Type B pancreatic cell (in vitro differentiated cells): Measurements from ENCODE around the gene PET100. TPM values are rescaled to one million over a fixed set of nuclear protein-coding genes. Genes with fewer than 3 reads are reported as not detected.
A peak's percentile ranks its signal among the peaks of the same experiment; 100 is the strongest.

Experiments
- DNase-seq: peaks from one replicate; pipeline ENCODE4 v3.0.0; 2021; ENCODE audit warnings: mixed read lengths; ENCODE audit not compliant: unreplicated experiment; ENCODE audit errors: extremely low spot score
- H3K27ac Mint-ChIP-seq: 2 replicates; pipeline ENCODE4 v1.8.0; 2021; ENCODE audit warnings: mild to moderate bottlenecking, mixed read lengths
- H3K27me3 Mint-ChIP-seq: 2 replicates; pipeline ENCODE4 v1.8.0; 2021; ENCODE audit warnings: mixed read lengths
- H3K36me3 Mint-ChIP-seq: 2 replicates; pipeline ENCODE4 v1.8.0; 2021; ENCODE audit warnings: mixed read lengths
- H3K4me1 Mint-ChIP-seq: one replicate; pipeline ENCODE4 v1.8.0; 2021; ENCODE audit warnings: mixed read lengths; ENCODE audit not compliant: unreplicated experiment
- H3K4me3 Mint-ChIP-seq: 2 replicates; pipeline ENCODE4 v1.8.0; 2021; ENCODE audit warnings: mild to moderate bottlenecking, mixed read lengths
- H3K9me3 Mint-ChIP-seq: 2 replicates; pipeline ENCODE4 v1.8.0; 2021; ENCODE audit warnings: mixed read lengths
- total RNA-seq: library from RNA; stranded (reverse); gene quantifications from 2 replicates; pipeline ENCODE4 v1.2.1, GENCODE V29; 2021; ENCODE audit warnings: low replicate concordance
- TF ChIP-seq, protein P1 (sequence below): fragments of 200-600 bp; sonication (generic); conservative IDR thresholded peaks from 2 replicates; pipeline ENCODE4 v1.5.0; 2021; ENCODE audit warnings: antibody characterized with exemption, mild to moderate bottlenecking

The PET100 gene
- total RNA-seq, 1 donor from 2014 or later = 160 TPM

DNA sequence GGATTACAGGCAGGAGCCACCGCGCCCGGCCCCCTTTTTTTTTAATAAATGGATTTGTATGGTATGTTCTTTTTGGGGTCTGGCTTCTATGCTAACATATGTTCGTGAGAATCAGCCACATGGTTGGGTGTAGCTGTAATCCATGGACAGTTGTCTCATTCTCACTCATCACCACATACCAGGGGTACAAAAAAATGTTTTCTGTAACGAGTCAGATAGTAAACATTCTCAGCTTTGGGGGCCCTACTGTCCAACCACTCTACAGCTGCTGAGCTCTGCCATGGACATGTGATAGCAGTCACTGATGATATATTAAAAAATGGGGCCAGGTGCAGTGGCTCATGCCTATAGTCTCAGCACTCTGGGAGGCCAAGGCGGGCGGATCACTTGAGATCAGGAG lies 34.1 kb downstream of the PET100 start:
- Mint-ChIP-seq H3K4me3 (no peak overlapping the region), H3K27me3 (peaks cover 10% of the 10 kb centered on the region), H3K9me3 (no peaks in the 10 kb centered on the region), H3K27ac (no peak overlapping the region), H3K36me3 (no peaks in the 10 kb centered on the region), H3K4me1 (no peaks in the 10 kb centered on the region)
- no peak for DNase-seq
- TF ChIP-seq, protein P1, sequence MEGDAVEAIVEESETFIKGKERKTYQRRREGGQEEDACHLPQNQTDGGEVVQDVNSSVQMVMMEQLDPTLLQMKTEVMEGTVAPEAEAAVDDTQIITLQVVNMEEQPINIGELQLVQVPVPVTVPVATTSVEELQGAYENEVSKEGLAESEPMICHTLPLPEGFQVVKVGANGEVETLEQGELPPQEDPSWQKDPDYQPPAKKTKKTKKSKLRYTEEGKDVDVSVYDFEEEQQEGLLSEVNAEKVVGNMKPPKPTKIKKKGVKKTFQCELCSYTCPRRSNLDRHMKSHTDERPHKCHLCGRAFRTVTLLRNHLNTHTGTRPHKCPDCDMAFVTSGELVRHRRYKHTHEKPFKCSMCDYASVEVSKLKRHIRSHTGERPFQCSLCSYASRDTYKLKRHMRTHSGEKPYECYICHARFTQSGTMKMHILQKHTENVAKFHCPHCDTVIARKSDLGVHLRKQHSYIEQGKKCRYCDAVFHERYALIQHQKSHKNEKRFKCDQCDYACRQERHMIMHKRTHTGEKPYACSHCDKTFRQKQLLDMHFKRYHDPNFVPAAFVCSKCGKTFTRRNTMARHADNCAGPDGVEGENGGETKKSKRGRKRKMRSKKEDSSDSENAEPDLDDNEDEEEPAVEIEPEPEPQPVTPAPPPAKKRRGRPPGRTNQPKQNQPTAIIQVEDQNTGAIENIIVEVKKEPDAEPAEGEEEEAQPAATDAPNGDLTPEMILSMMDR = no peak

GRCh38 chr19:7665076-7665475 lies 35.5 kb downstream of the PET100 start:
- no peaks in the 10 kb centered on the region for H3K4me1 Mint-ChIP-seq
- H3K27me3 Mint-ChIP-seq = peaks cover 20% of the 10 kb centered on the region
- DNase-seq = no peak
- H3K9me3 Mint-ChIP-seq = no peaks in the 10 kb centered on the region
- no peak overlapping the region for H3K4me3 Mint-ChIP-seq
- H3K27ac Mint-ChIP-seq = no peak overlapping the region
- H3K36me3 Mint-ChIP-seq = no peaks in the 10 kb centered on the region
- TF ChIP-seq, protein P1 = no peak

GRCh38 chr19:7668842-7669241 lies 39.2 kb downstream of the PET100 start, which contains the start of gene RETN:
TSS of gene RETN (plus strand) at chr19:7669049. CDS start at chr19:7669327, 278 bp downstream.
- no peak within 1 kb of the TSS for H3K4me3 Mint-ChIP-seq
- no peak for DNase-seq

GRCh38 chr19:7669641-7670040 lies 40.0 kb downstream of the PET100 start:
- TF ChIP-seq, protein P1 = no peak
- H3K9me3 Mint-ChIP-seq = peaks cover 7% of the 10 kb centered on the region
- peaks cover 58% of the 10 kb centered on the region for H3K27me3 Mint-ChIP-seq
- H3K4me1 Mint-ChIP-seq = no peaks in the 10 kb centered on the region
- DNase-seq = no peak
- H3K36me3 Mint-ChIP-seq = no peaks in the 10 kb centered on the region
- H3K27ac Mint-ChIP-seq = no peak overlapping the region
- no peak overlapping the region for H3K4me3 Mint-ChIP-seq

More at GRCh38 chr19:7668842-7669241, 39.2 kb downstream of the PET100 start, which contains the start of gene RETN:
- peaks cover 50% of the 10 kb centered on the region for H3K27me3 Mint-ChIP-seq
- no peaks in the 10 kb centered on the region for H3K36me3 Mint-ChIP-seq
- peaks cover under 1% of the 10 kb centered on the region for H3K9me3 Mint-ChIP-seq
- no peak within 1 kb of the TSS for H3K27ac Mint-ChIP-seq
- no peaks in the 10 kb centered on the region for H3K4me1 Mint-ChIP-seq
- TF ChIP-seq, protein P1 = no peak

- Mint-ChIP-seq H3K4me1 (no peaks in the 10 kb centered on the region), H3K36me3 (no peaks in the 10 kb centered on the region), H3K27ac (no peak overlapping the region), H3K4me3 (peak overlapping the region; percentile 72), H3K27me3 (peaks cover 58% of the 10 kb centered on the region), H3K9me3 (peaks cover 7% of the 10 kb centered on the region)
- TF ChIP-seq, protein P1 = no peak
- DNase-seq = no peak
Measured at GRCh38 chr19:7670150-7670783, 40.7 kb downstream of the PET100 start.
